ENCODE data around the gene OSBPL8.

OSBPL8 gene

DNA sequence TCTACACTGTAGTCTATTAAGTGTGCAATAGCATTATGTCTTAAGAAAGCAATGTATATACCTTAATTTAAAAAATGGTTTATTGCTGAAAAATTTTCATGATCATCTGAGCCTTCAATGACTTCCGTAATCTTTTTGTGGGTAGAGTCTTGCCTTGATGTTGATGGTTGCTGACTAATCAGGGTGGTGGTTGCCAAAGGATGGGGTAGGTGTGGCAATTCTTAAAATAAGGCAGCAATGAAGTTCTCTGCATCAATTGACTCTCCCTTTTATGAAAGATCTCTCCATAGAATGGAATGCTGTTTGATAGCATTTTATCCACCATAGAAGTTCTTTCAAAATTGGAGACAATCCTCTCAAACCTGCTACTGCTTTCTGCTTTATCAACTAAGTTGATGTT, 252.5 kb downstream of the OSBPL8 start:
- DNase-seq: no peak
- Mint-ChIP-seq H3K4me1 (ENCODE audit: low read depth) (peaks cover 4% of the 10 kb centered on the region), H3K27me3 (peaks cover 25% of the 10 kb centered on the region), H3K36me3 (ENCODE audit: low read depth) (no peaks in the 10 kb centered on the region), H3K9me3 (no peaks in the 10 kb centered on the region), H3K4me3 (no peak overlapping the region), H3K27ac (no peak overlapping the region)

DNA sequence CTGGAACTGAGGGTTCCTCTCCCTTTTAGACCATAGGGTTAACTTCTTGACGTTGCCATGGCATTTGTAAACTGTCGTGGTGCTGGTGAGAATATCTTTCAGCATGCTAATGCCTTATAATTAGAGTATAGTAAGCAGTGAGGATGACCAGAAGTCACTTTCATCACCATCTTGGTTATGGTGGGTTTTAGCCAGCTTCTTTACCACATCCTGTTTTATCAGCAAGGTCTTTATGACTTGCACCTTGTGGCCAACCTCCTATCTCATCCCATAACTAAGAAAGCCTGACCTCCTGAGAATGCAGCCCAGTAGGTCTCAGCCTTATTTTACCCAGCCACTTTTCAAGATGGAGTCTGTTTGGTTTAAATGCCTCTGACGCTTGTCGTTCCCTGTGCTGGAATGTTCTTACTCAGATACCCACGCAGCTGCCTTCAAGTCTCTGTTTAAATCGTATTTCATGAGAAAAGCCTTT, 255.5 kb downstream of the OSBPL8 start:
- H3K9me3 Mint-ChIP-seq: no peaks in the 10 kb centered on the region
- no peaks in the 10 kb centered on the region for H3K36me3 Mint-ChIP-seq (ENCODE audit: low read depth)
- DNase-seq: no peak
- H3K27ac Mint-ChIP-seq: no peak overlapping the region
- H3K4me1 Mint-ChIP-seq (ENCODE audit: low read depth): peaks cover 4% of the 10 kb centered on the region
- no peak overlapping the region for H3K4me3 Mint-ChIP-seq
- H3K27me3 Mint-ChIP-seq: peaks cover 15% of the 10 kb centered on the region

DNA sequence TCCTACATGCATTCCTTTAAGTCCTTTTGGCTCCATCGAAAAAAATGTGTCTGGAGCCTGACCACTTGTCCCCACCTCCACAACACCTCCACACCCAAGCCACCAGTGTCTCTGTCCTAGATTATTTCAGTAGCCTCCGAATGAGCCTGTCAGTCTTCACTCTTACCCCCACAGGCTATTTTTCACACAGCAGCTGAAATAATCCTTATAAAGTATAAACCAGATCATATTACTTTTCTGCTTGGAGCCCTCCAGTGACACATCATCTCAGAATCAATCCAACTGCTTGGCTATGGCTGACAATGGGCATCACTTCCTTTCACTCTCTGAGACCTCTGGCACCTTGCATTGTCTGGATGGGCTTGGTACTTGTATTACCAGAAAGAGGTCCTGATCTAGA, 256.2 kb downstream of the OSBPL8 start:
- H3K27me3 Mint-ChIP-seq: peaks cover 15% of the 10 kb centered on the region
- H3K9me3 Mint-ChIP-seq: no peaks in the 10 kb centered on the region
- H3K4me1 Mint-ChIP-seq (ENCODE audit: low read depth): peaks cover 4% of the 10 kb centered on the region
- H3K36me3 Mint-ChIP-seq (ENCODE audit: low read depth): no peaks in the 10 kb centered on the region
- no peak overlapping the region for H3K27ac Mint-ChIP-seq
- no peak overlapping the region for H3K4me3 Mint-ChIP-seq
- DNase-seq: no peak

Measured in activated T-cell treated with anti-CD3 and anti-CD28 coated beads, Interleukin-2, amount 50 U/mL, for 24 hours (primary cell).